Measurements from ENCODE around the gene OPN5.
"Not testable (repeated sequence)": the region's sequence is repeated elsewhere in the genome, so short reads cannot be mapped to it uniquely, and the experiment has no call there.

OPN5 gene, protein sequence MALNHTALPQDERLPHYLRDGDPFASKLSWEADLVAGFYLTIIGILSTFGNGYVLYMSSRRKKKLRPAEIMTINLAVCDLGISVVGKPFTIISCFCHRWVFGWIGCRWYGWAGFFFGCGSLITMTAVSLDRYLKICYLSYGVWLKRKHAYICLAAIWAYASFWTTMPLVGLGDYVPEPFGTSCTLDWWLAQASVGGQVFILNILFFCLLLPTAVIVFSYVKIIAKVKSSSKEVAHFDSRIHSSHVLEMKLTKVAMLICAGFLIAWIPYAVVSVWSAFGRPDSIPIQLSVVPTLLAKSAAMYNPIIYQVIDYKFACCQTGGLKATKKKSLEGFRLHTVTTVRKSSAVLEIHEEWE

DNA sequence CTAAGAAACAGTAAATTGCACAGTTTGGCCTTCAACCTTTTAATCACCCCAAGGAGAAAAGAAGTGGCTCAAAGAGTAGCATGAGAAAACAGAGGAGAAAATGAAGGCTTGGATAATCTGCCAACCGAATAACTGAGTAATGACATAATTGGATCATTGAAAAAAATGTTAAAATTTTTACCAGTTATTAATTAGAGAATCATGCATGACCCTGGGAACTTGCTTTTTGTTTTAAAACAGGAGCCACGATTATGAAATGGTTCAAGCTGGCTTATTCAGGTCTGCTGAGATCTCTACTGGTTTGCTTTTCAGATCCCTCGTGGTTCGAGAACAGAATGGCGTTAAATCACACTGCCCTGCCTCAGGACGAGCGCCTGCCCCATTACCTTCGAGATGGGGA, at the start of gene OPN5:
Gene OPN5, plus strand, starts transcription at position 301 of the 400 bp plus-strand sequence. Its CDS starts 35 bp downstream, at position 336.
- no peak for DNase-seq

DNA sequence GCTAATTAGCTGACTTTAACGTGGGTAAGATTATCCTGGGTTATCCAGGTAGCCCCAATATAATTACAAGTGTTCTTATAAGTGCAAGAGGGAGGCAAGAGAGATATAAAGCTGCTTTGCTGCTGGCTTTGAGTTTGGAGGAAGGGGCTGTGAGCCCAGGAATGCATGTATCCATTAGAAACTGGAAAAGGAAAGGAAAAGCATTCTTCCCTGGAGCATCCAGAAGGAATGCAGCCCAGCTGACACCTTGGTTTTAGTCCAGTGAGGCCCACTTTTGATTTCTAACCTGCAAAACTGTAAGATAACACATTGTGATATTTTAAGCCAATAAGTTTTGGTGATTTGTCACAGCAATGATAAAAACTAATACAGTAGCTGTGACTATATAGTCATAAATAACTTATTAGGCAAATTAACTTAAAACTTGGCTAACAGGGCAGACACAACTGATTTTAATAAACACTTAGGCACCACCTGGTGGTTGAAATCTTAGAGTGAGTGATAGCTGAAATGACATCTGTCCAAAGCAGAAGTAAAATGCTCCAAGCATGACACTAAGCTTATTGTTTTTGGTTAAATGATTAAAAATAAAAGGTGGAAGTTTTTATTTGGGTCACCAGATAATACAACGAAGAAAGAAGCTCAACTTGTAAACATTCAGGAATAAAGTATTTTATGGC, 47.8 kb upstream of the OPN5 start:
- peak; percentile 43 for DNase-seq

DNA sequence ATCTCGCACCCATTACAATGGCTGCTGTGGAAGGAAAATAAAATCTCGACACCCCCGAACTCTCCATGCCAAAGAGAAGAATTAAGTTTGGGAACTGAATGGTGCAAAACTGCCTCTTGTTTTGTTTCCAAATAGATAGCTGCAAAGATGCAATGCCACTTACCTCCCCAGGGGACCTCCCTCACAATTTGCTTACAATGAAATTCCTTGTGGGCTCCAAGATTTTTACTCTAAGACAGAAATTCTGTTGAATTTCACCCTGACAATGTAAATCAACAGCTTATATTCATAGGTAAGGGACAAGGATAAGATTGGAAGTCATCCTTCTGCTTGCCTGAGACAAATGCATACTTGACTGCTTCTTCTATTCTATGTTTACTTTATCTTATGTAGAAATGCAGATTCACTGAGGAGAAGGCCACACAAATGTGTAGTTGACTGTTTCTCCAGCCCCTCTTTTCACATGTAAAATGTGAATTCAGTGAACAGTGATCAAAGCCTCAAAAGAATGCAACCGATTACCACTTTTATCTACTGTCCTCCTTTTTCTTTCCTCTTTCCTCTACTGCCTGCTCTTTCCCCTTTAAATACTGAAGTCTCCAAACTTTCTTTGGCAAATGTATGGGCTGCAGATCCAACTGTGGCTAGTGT, 46.9 kb upstream of the OPN5 start:
- no peak for DNase-seq

DNA sequence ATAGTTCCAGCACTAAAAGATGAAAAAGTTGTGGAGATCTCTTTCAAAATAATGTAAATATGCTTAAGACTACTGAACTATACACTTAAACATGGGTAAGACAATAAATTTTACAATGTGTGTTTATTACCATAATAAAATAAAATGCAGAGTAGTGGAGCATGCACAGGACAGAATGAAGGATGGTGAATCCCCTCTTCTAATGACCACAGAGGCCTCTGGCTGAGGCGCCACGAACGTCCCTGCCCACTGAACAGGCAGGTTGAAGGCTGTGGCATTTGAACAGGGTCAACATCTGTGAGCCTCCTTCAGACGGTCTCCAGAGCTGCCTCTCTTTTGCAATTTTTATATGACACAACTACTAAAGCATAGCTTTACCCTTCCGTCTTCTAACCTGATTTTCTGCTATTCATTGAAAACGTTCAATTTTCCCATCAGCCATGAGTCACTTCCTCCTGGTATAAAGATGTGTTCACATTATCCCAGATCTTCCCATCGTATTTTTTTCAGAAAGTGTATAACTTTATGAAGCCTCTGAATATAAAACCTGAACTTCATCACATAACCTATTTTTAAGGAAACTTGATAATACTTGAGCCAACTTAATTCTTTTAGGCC, 45.6 kb upstream of the OPN5 start:
- no peak for DNase-seq

DNA sequence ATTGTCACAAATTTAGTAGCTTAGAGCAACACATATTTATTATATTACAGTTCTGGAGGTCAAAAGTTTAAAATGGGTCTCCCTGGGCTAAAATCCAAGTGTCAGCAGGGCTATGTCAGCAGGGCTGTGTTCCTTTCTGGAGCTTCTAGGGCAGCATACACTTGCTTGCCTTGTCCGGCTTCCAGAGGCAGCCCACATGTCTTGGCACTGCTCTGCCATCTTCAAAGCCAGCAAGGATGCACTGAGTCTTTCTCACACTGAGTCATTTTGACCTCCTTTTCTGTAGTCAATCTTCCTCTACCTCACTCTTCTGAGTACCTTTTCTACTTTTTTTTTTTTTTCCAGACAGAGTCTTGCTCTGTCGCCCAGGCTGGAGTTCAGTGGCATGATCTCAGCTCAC, 44.4 kb upstream of the OPN5 start:
- DNase-seq = no peak

DNA sequence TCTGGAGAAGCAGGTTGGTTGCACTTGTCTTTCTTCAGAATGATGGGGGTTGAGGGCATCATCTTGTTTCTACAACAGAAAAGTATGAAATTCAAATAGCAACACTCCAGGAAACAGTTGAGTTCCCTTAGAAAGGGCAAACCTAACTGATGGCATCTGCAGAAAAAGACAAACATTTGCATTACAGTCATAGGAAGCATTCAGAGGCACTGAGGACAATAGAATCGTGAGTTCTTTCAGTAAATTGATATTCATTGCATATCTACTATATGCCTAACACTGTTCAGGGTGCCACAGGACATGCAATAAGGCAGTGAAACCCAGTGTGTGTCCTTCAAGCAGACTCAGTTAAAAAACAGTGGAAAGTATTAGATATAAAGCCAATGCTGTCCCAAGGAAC, 41.1 kb upstream of the OPN5 start:
- DNase-seq = no peak

DNA sequence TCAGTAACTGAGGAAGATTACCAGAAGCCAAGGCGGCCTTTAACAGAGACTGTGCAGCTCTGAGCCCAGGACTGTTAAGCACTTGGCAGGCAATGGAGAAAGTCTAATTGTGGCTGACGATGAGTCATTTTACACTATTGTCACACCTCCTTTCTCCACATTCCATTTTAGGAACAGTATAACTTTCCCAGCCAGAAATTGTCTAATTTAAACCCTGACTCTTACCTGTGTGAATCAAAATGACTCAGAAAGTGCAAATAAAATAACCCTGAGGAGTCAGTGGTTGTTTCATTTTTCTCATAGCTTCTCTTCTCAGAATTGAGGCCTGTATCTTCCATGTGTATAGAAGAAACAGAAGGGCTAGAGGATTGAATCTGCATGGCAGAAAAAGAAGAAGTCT, 40.0 kb upstream of the OPN5 start:
- no peak for DNase-seq

DNA sequence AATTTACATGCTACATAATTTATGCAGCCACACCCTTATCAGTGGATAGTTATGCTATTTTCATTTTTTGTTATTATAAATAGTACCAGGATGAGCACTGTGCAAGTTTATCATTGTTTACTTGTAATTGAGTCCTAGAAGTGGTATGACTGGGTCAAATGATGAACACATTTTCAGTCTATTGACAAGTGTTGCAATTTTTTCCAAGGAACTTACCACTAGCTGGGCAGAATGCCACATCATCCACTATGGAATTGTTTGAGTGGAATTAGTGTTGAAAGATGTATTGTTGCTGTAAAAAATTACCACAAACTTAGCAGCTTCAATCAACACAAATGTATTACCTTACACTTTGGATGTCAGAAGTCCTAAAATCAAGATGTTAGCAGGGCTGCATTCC, 38.1 kb upstream of the OPN5 start:
- DNase-seq = no peak

DNA sequence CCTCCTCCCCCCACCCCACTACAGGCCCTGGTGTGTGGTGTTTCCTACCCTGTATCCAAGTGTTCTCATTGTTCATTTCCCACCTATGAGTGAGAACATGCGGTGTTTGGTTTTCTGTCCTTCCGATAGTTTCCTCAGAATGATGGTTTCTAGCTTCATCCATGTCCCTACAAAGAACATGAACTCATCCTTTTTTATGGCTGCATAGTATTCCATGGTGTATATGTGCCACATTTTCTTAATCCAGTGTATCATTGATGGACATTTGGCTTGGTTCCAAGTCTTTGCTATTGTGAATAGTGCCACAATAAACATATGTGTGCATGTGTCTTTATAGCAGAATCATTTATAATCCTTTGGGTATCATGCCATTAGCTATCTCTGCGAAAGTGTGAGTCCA, 36.6 kb upstream of the OPN5 start:
- DNase-seq = not testable (repeated sequence)

DNA sequence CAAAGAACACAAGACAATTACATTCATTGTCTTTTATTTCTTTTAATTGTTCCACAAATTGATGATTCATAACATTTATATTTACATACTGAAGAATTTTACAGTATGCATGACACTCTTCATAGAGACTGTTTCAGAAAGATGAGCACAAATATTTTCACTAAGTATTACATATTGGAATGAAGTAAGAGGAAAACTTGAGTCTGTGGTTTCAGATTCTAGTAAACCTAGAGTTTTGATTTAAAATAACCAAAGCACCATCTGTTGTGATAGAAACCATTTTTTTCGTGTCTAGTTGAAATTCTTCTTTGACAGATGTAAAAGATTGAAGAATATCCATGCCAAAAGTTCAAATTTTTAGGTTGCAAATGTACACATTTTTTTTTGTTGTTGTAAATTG, 32.1 kb upstream of the OPN5 start:
- DNase-seq = no peak

DNA sequence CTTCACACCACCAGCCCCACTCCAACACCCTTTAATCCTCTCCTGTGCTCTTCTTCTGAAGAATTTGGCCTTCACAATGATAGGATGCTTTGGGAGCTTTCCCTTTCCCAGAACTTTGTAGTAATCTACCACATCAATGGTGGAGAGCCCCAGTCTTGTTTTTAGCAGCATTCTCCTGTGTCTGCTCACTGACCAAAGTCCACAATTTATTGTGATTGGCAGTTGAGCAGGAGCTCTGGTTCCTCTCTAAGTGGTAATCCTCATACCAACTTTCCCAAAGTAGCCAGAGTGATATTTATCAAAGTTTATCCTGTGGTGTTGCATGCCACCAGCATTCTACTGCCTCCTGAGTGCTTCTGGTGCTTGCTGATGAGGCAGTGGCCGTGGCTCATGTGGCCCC, 29.0 kb upstream of the OPN5 start:
- DNase-seq = no peak

DNA sequence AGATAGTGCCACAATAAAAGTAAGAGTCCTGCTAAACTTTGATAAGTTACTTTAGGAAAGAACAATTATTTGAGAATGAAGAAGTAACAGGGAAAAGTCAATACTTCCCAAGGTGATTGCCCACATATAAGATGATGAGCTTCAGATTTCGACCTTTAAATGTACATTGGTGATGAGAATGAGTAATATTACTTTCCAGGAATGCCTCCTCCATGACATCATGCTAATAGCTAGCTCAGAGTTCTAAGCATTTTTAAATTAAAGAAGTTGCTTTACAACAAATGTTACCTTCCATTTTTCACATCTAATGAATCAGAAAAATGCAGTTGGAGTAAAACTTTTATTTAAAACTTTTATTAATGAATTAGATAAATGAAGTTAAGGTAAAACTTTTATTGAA, 22.5 kb upstream of the OPN5 start:
- DNase-seq = no peak

DNA sequence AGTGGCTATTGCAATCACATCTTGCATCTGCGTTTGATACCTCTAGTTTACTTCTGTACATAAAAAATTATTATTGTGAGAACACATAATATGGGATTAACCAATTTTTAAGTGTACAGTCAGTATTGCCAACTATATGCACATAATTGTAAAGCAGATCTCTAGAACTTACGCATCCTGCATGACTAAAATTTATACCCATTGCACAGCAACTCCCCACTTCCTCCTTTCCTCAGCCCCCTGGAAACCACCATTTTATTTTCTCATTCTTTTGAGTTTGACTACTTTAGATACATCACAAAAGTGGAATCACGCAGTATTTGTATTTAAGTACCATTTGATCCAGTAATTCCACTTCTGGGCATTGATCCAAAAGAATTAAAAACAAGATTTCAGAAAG, 19.3 kb upstream of the OPN5 start:
- DNase-seq = no peak

DNA sequence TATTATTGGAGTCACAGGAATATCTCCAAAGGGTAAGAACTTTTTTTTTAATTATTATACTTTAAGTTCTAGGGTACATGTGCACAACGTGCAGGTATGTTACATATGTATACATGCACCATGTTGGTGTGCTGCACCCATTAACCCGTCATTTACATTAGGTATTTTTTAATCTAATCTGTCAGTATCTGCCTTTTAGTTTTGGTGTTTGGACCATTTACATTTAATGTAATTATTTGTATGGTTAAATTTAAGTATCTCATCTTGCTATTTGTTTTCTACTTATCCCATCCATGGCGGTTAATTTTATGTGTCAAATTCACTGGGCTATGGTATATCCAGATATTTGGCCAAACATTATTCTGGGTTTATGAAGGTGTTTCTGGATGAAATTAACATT, 15.4 kb upstream of the OPN5 start:
- DNase-seq = no peak

DNA sequence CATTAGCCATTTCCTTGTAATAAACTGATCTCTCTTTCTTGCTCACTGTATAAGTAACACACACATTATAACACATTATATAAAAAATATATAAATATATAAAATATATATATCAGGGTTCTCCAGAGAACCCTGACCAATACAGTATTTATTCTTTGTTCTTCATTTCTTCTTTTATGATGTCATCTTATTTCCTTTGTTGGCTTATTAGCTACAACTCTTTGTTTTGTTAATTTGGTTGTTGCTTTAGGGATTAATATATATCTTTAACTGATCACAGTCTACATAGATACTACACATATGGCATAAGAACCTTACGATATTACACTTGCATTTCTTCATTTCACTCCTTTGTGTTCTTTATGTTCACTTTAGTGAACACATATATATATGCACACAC, 14.7 kb upstream of the OPN5 start:
- DNase-seq = no peak

DNA sequence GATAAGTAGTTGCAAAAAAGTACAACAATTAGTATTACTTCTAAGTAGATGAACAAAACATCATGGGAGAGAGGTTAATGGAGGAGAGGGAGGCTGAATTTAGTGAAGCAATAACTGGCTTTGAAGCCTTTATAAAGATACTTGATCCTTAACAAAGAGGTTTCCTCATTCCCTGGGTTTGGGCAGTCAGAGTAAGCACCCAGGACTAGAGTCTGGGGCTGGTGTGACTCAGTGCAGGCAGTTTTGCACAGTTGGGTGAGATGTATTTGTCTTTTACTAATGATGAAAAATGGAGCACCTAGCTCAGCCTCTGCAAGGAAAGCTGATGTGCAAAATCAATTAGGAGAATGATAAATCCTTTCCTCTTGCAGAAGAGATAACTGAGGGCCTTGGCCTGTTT, 11.8 kb upstream of the OPN5 start:
- no peak for DNase-seq

DNA sequence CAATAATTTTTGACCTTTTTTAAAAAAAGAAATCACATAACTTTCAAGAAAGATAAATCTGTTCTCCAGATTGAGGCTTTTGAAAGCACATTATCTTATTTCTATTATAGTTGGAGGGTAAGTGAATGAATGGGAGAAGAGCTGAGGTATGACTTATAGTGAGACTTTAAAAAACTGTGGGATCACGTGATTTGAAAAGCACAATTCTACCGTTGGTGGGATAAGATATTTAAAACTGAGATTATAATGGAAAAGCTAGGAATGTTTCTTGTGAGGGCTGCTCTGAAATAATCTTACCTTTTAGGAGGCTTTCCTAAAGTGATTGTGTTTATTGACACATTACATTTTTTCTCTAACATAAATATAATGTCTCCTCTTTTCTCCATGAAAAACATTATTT, 9.5 kb upstream of the OPN5 start:
- no peak for DNase-seq

DNA sequence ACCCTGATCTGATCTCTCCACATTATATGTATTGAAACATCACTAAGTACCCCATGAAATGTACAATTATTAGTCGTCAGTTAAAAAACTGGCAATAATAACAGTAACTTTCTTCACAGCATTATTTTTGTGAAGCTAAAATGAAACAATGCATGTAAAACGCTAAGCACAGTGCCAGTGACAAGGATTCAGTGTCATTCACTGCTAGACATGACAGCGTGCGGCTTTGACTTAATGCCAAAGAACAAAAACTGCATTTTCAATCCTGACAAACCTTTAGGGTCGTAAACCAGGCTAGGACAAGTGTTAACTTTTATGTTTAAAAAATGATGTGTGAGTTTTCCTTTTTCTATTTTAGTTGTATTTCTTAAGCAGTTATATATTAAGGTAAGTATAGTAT, 8.8 kb upstream of the OPN5 start:
- DNase-seq = no peak

DNA sequence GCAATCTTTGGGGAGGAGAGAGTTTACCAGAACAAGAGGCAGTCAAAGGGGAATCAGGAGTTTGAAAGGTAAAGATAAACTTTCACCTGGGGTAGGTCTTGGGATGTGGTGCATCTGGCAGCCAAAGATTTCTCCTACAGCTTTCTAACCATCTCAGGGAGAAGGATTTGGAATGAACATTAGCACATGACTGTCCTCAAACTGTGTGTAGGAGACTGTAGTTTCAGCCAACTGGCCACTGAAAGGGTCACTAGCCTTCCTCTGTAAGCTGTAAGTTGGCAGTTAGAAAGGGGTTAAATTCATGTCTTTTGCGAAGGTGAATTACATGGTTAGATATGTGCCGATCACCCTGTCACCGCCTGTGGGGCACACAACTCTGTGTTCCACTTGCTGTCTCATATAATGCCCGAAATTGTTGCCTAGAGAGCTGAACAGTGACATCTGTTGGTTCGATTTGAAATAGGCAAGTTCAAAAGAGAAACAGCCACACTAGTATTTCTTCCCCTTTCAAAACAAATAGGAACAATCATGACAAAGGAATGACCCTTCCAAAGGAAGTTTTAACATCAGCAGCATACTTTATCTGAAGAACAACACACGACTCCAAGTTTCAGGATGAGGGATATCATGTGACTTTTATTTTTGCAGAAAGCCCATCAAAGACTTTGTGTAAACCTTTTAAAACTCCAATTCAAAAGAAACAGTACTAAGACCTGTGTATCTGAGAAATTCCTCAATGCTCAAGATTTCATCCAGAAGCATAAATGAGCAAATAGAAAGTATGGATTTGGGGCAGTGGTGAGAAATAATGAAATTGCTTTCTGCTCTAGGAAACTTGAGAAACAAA, 1.1 kb upstream of the OPN5 start:
- peak; percentile 69 for DNase-seq

DNA sequence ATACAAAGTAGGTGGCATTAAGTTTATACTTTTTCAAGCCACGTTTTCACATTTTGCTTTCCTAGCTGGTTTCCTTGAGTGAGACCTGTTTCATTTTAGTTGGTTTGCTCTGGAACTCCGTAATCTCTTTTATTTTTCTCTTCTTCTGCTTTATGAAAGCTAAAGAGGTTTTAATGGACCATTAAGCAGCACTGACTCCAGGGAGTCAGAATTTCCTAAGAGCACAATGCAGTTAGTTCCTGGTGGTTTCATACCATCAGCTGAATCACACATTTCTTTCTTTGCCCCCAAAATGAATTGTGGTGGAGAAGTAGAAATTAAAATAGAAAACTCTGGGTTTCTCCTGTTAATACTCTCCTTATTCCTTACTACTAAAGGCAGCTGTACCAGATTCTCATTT, 3.4 kb downstream of the OPN5 start:
- no peak for DNase-seq

DNA sequence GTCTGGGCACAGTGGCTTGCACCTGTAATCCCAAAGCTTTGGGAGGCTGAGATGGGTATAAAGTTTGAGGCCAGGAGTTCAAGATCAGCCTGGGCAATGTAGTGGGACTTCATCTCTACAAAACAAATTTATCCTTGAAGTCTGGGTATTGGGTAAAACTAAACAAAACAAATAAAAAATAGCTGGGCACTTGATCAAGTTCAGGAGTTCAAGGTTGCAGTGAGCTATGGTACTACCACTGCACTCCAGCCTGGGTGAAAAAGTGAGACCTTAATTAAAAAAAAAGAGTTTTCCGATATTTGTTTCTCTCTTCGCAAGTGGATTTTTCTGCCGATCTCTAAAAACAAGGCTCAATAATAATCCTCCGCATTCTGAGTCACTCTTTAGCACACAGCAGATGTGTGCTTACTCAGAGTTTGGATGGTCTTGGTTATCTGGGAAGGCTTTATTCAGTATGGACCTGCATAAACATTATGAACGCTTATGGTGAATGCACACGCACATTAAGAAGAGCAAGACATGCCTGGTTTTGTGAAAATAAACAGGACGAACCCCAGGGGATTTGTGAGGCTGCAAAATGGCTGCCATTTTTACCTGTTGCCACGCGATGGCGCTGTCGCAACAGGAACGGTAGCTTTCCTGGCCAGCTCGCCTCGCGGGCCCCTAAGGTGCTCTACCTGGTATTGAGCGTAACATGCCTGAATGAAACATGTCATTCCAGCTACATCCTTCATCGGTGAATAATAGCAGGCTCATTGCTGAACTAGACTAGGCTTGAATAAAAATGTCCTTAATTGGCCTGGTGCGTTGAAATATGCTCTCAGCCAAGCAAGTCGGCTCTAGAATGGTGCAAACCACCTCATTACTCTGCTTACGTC, 6.0 kb downstream of the OPN5 start:
- peak; percentile 81 for DNase-seq

DNA sequence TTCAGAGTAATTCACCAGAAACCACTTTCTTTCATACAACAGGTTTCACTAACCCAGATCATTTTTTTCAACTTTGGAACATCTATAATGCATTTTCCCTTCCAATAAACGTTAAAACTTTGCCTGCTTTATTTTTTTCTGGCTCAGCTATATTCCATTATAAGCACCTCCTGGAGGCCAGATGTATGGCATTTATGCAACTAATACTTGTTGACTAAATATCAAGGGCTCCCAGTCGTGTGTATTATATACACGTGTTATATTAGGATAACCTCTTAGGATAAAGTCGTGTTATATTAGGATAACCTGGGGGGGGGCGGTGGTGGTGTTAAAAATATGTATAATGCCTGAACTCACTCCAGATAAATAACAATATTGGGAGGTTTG, 6.7 kb downstream of the OPN5 start:
- no peak for DNase-seq

Data from NCI-H146 (cell line).